Activated CD4-positive, alpha-beta T cell treated with anti-CD3 and anti-CD28 coated beads, Interleukin-2, amount 50 U/mL, for 4 hours (primary cell): Measurements from ENCODE around the gene PPIB.
A peak's percentile ranks its signal among the peaks of the same experiment; 100 is the strongest.

Experiments used
- DNase-seq, 2 experiments: peaks; one replicate each; pipeline ENCODE4 v3.0.0-alpha.2; 2020

PPIB gene

GRCh38 chr15:64157599-64158125 is 5.2 kb downstream of the PPIB start:
- DNase-seq = no peak

GRCh38 chr15:64156652-64157331 is 6.0 kb downstream of the PPIB start:
- DNase-seq = no peak

GRCh38 chr15:64155802-64156651 is 6.8 kb downstream of the PPIB start:
- no peak for DNase-seq

- peak; percentile 89 to 92 for DNase-seq
These were observed 9.1 kb downstream of the PPIB start for GRCh38 chr15:64153480-64154367.

- no peak for DNase-seq
These were observed 10.1 kb downstream of the PPIB start for GRCh38 chr15:64152507-64153387.

- DNase-seq = no peak
These were observed 10.9 kb downstream of the PPIB start, which contains the start of gene SNX22 for GRCh38 chr15:64151727-64152506. Gene SNX22 (plus strand): TSS chr15:64151731. CDS start chr15:64151776, 45 bp downstream.

- no peak for DNase-seq
These were observed 12.8 kb downstream of the PPIB start for GRCh38 chr15:64149893-64150578.

GRCh38 chr15:64149424-64149823 is 13.4 kb downstream of the PPIB start:
- no peak for DNase-seq

- DNase-seq = no peak
These were observed 14.2 kb downstream of the PPIB start for GRCh38 chr15:64148581-64148980.

GRCh38 chr15:64148168-64148567 is 14.7 kb downstream of the PPIB start:
- no peak for DNase-seq

GRCh38 chr15:64146885-64147681 is 15.7 kb downstream of the PPIB start:
- DNase-seq = no peak

GRCh38 chr15:64146520-64146884 is 16.3 kb downstream of the PPIB start:
- DNase-seq = no peak

- no peak for DNase-seq
These were observed 16.8 kb downstream of the PPIB start for GRCh38 chr15:64146041-64146440.

- DNase-seq = no peak
These were observed 18.1 kb downstream of the PPIB start for GRCh38 chr15:64144565-64145281.

- DNase-seq = no peak
These were observed 18.6 kb downstream of the PPIB start for GRCh38 chr15:64144192-64144564.

- no peak for DNase-seq
These were observed 19.5 kb downstream of the PPIB start for GRCh38 chr15:64143276-64143675.

GRCh38 chr15:64141798-64142512 is 20.9 kb downstream of the PPIB start:
- no peak for DNase-seq

- no peak for DNase-seq
These were observed 24.4 kb downstream of the PPIB start for GRCh38 chr15:64138331-64138941.
